Measurements from ENCODE around the gene EDEM3. TPM values are rescaled to one million over a fixed set of nuclear protein-coding genes. Genes with fewer than 3 reads are reported as not detected.

EDEM3 gene
- total RNA-seq, 1 experiment from 2014 or later = 10.6 TPM

- TF ChIP-seq ZBTB21 (CRISPR knock-in tag; IDR thresholded peaks at IDR 0.05; ENCODE audit: borderline replicate concordance) = no peak
- TF ChIP-seq MLX (CRISPR knock-in tag; IDR thresholded peaks at IDR 0.05) = no peak
- TF ChIP-seq E2F1 (CRISPR knock-in tag; IDR thresholded peaks at IDR 0.05) = no peak
- TF ChIP-seq USF1 (CRISPR knock-in tag; IDR thresholded peaks at IDR 0.05) = no peak
Observed at GRCh38 chr1:184696403-184696802, 58.3 kb downstream of the EDEM3 start (continued).

GRCh38 chr1:184695023-184695422, 59.6 kb downstream of the EDEM3 start:
- DNase-seq (ENCODE audit: low spot score) = no peak
- Mint-ChIP-seq H3K27me3 (ENCODE audit: low read depth) (no peaks in the 10 kb centered on the region), H3K4me1 (peaks cover 21% of the 10 kb centered on the region), H3K4me3 (no peak overlapping the region), H3K27ac (no peak overlapping the region), H3K9me3 (no peaks in the 10 kb centered on the region), H3K36me3 (no peaks in the 10 kb centered on the region)
- ChIA-PET CTCF (no interaction called here), POLR2A (no interaction called here)
- TF ChIP-seq FOXP4 (CRISPR knock-in tag; IDR thresholded peaks at IDR 0.05) = no peak
- TF ChIP-seq OVOL2 (CRISPR knock-in tag; IDR thresholded peaks at IDR 0.05; ENCODE audit: borderline replicate concordance) = no peak
- no peak for TF ChIP-seq ZBTB21 (CRISPR knock-in tag; IDR thresholded peaks at IDR 0.05; ENCODE audit: borderline replicate concordance)
- TF ChIP-seq TCF7 (CRISPR knock-in tag; IDR thresholded peaks at IDR 0.05; ENCODE audit: low read depth) = no peak
- no peak for TF ChIP-seq GABPB1 (CRISPR knock-in tag; IDR thresholded peaks at IDR 0.05)
- no peak for TF ChIP-seq CREM (CRISPR knock-in tag; IDR thresholded peaks at IDR 0.05)
- TF ChIP-seq ZNF263 (CRISPR knock-in tag; IDR thresholded peaks at IDR 0.05; ENCODE audit: low read depth) = no peak
- no peak for TF ChIP-seq ZNF317 (CRISPR knock-in tag; IDR thresholded peaks at IDR 0.05; ENCODE audit: borderline replicate concordance, low read depth)
- TF ChIP-seq ZMAT4 (CRISPR knock-in tag; IDR thresholded peaks at IDR 0.05) = no peak
- ATAC-seq = no peak

- Mint-ChIP-seq H3K4me1 (peaks cover 14% of the 10 kb centered on the region), H3K9me3 (no peaks in the 10 kb centered on the region), H3K36me3 (no peaks in the 10 kb centered on the region), H3K27ac (no peak overlapping the region), H3K27me3 (ENCODE audit: low read depth) (no peaks in the 10 kb centered on the region), H3K4me3 (no peak overlapping the region)
- ChIA-PET POLR2A (no interaction called here), CTCF (interaction anchor here (1.4 to 3.3 kb wide), 4 partner anchors 20 to 471 kb away, joined by 5 to 61 read pairs (median 8); no protein-coding TSS in a partner anchor)
- no peak for DNase-seq (ENCODE audit: low spot score)
- ATAC-seq = no peak
- TF ChIP-seq ZNF532 (CRISPR knock-in tag; IDR thresholded peaks at IDR 0.05; ENCODE audit: borderline replicate concordance) (no peak), SOX15 (CRISPR knock-in tag; IDR thresholded peaks at IDR 0.05) (no peak), ZSCAN18 (CRISPR knock-in tag; IDR thresholded peaks at IDR 0.05) (no peak), IRF2 (CRISPR knock-in tag; IDR thresholded peaks at IDR 0.05; ENCODE audit: borderline replicate concordance, low read depth) (no peak), NFYB (CRISPR knock-in tag; conservative IDR thresholded peaks at IDR 0.05; ENCODE audit: low read depth) (no peak), TEAD1 (CRISPR knock-in tag; IDR thresholded peaks at IDR 0.05) (no peak), NFATC4 (CRISPR knock-in tag; IDR thresholded peaks at IDR 0.05) (no peak), TP53 (CRISPR knock-in tag; IDR thresholded peaks at IDR 0.05) (no peak), MAX (CRISPR knock-in tag; IDR thresholded peaks at IDR 0.05) (no peak)
Observed at GRCh38 chr1:184693011-184693410, 61.6 kb downstream of the EDEM3 start.
